Uterus (tissue), 2 donors: ENCODE data around the gene PSMA7.

ENCODE experiments used
- POLR2A ChIP-seq, 2 donors: fragments of 450-650 bp; IDR thresholded peaks; one replicate each; pipeline ENCODE4 v1.6.1; 2016; ENCODE audit warnings: antibody characterized with exemption in 2 of 2, mild to moderate bottlenecking in 1 of 2, moderate library complexity in 1 of 2
- TF ChIP-seq, protein P1 (sequence below), 4 experiments: fragments of 200-600 bp in 2 of 4; fragments of 450-650 bp in 2 of 4; sonication (generic) in 2 of 4; IDR thresholded peaks; one replicate each; pipeline ENCODE4 v1.5.1; 2016 to 2019; ENCODE audit warnings: antibody characterized with exemption in 4 of 4, mild to moderate bottlenecking in 2 of 4, moderate library complexity in 1 of 4

DNA sequence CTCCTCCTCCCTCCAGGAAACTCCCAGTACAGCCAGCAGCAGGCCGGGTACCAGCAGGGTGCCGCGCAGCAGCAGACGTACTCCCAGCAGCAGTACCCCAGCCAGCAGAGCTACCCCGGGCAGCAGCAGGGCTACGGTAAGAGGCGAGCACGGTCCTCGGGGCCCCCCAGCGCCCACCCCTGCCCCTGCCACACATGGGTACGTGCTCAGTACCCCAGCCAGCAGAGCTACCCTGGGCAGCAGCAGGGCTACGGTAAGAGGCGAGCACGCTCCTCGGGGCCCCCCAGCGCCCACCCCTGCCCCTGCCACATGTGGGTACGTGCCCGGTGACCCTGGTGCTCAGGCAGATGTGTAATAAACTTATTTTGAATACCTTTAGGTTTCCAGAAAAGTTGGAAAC, 29.5 kb upstream of the PSMA7 start:
- no peak for TF ChIP-seq POLR2A (IDR thresholded peaks at IDR 0.05)
- TF ChIP-seq, protein P1, sequence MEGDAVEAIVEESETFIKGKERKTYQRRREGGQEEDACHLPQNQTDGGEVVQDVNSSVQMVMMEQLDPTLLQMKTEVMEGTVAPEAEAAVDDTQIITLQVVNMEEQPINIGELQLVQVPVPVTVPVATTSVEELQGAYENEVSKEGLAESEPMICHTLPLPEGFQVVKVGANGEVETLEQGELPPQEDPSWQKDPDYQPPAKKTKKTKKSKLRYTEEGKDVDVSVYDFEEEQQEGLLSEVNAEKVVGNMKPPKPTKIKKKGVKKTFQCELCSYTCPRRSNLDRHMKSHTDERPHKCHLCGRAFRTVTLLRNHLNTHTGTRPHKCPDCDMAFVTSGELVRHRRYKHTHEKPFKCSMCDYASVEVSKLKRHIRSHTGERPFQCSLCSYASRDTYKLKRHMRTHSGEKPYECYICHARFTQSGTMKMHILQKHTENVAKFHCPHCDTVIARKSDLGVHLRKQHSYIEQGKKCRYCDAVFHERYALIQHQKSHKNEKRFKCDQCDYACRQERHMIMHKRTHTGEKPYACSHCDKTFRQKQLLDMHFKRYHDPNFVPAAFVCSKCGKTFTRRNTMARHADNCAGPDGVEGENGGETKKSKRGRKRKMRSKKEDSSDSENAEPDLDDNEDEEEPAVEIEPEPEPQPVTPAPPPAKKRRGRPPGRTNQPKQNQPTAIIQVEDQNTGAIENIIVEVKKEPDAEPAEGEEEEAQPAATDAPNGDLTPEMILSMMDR (IDR thresholded peaks at IDR 0.05), result no peak
